ENCODE results near the gene ADORA3.

The ADORA3 gene

GRCh38 chr1:111474521-111474920 lies 28.9 kb downstream of the ADORA3 start:
- DNase-seq: no peak

GRCh38 chr1:111474106-111474505 lies 29.3 kb downstream of the ADORA3 start:
- no peak for DNase-seq

- DNase-seq: no peak
Measured at GRCh38 chr1:111471538-111471937, 31.9 kb downstream of the ADORA3 start.

- peak; percentile 61 to 66 for DNase-seq
Measured at GRCh38 chr1:111471012-111471411, 32.4 kb downstream of the ADORA3 start.

GRCh38 chr1:111470596-111470995 lies 32.8 kb downstream of the ADORA3 start:
- no peak for DNase-seq

GRCh38 chr1:111469539-111469938 lies 33.9 kb downstream of the ADORA3 start:
- DNase-seq: no peak

- DNase-seq: no peak
Measured at GRCh38 chr1:111468717-111469100, 34.7 kb downstream of the ADORA3 start.

GRCh38 chr1:111467865-111468716 lies 35.3 kb downstream of the ADORA3 start:
- DNase-seq: no peak

- DNase-seq: no peak
Measured at GRCh38 chr1:111466480-111466879, 37.0 kb downstream of the ADORA3 start.

- no peak for DNase-seq
Measured at GRCh38 chr1:111465754-111466153, 37.7 kb downstream of the ADORA3 start.

GRCh38 chr1:111463029-111463683 lies 40.3 kb downstream of the ADORA3 start:
- DNase-seq: no peak

GRCh38 chr1:111462370-111463028 lies 40.9 kb downstream of the ADORA3 start:
- no peak for DNase-seq

GRCh38 chr1:111461765-111462164 lies 41.7 kb downstream of the ADORA3 start:
- DNase-seq: no peak

GRCh38 chr1:111455642-111456031 lies 47.8 kb downstream of the ADORA3 start:
- DNase-seq: no peak

GRCh38 chr1:111454859-111455641 lies 48.4 kb downstream of the ADORA3 start:
- DNase-seq: no peak

- DNase-seq: no peak
Measured at GRCh38 chr1:111453706-111454105, 49.7 kb downstream of the ADORA3 start.

GRCh38 chr1:111452581-111452980 lies 50.9 kb downstream of the ADORA3 start:
- DNase-seq: no peak

- DNase-seq: no peak
Measured at GRCh38 chr1:111450185-111450584, 53.2 kb downstream of the ADORA3 start.

GRCh38 chr1:111449703-111450017 lies 53.8 kb downstream of the ADORA3 start:
- no peak for DNase-seq
